Liver (tissue), 9 donors: Measurements from ENCODE around the gene KRTAP12-1. TPM values are rescaled to one million over a fixed set of nuclear protein-coding genes. Genes with fewer than 3 reads are reported as not detected.

ENCODE experiments used
- DNase-seq: peaks from one replicate; pipeline ENCODE4 v3.0.0-alpha.2; 2017; ENCODE audit warnings: low spot score
- H3K27ac ChIP-seq, 2 donors: one replicate each; pipeline ENCODE4 v1.7.0; 2013; ENCODE audit warnings: inconsistent platforms in 2 of 2, low read length in 2 of 2, control low read depth in 1 of 2, low read depth in 1 of 2, mild to moderate bottlenecking in 1 of 2
- H3K27me3 ChIP-seq, 4 donors: one replicate each; pipeline versions ENCODE4 v1.6.1 to v1.7.0; 2013; ENCODE audit warnings: low read length in 3 of 4, inconsistent platforms in 1 of 4, mild to moderate bottlenecking in 1 of 4, moderate library complexity in 1 of 4; ENCODE audit not compliant: control insufficient read depth in 4 of 4, insufficient read depth in 4 of 4
- H3K36me3 ChIP-seq, 4 donors: one replicate each; pipeline versions ENCODE4 v1.6.1 to v1.7.0; 2013; ENCODE audit warnings: low read length in 3 of 4, mild to moderate bottlenecking in 3 of 4, low read depth in 1 of 4, moderate library complexity in 1 of 4; ENCODE audit not compliant: control insufficient read depth in 4 of 4, insufficient read depth in 3 of 4
- H3K4me1 ChIP-seq, 4 donors: one replicate each; pipeline versions ENCODE4 v1.6.1 to v1.7.0; 2013; ENCODE audit warnings: low read length in 3 of 4, mild to moderate bottlenecking in 3 of 4, moderate library complexity in 1 of 4; ENCODE audit not compliant: control insufficient read depth in 4 of 4, insufficient read depth in 4 of 4
- H3K4me3 ChIP-seq, 3 donors: one replicate each; pipeline versions ENCODE4 v1.6.1 to v1.7.0; 2013; ENCODE audit warnings: low read length in 3 of 3, control low read depth in 1 of 3, low read depth in 1 of 3, mild to moderate bottlenecking in 1 of 3
- H3K9ac ChIP-seq, 2 donors: one replicate each; pipeline ENCODE4 v1.7.0; 2013; ENCODE audit warnings: low read length in 2 of 2, mild to moderate bottlenecking in 2 of 2, moderate library complexity in 2 of 2, control low read depth in 1 of 2, low read depth in 1 of 2
- H3K9me3 ChIP-seq, 4 donors: one replicate each; pipeline versions ENCODE4 v1.6.1 to v1.7.0; 2013; ENCODE audit warnings: low read length in 3 of 4; ENCODE audit not compliant: control insufficient read depth in 4 of 4
- FOXA1 ChIP-seq: IDR thresholded peaks from 2 replicates; pipeline ENCODE4 v1.6.1; 2016; ENCODE audit warnings: antibody characterized with exemption
- GABPA ChIP-seq, 2 donors: IDR thresholded peaks in 1 of 2; conservative IDR thresholded peaks in 1 of 2; 2 replicates each; pipeline ENCODE4 v1.6.1; 2016; ENCODE audit warnings: antibody characterized with exemption in 2 of 2, mild to moderate bottlenecking in 1 of 2, moderate library complexity in 1 of 2
- JUND ChIP-seq, 2 donors: IDR thresholded peaks; 2 replicates each; pipeline ENCODE4 v1.6.1; 2016; ENCODE audit warnings: antibody characterized with exemption in 2 of 2
- RAD21 ChIP-seq, 2 donors: IDR thresholded peaks; 2 replicates each; pipeline ENCODE4 v1.6.1; 2016; ENCODE audit warnings: antibody characterized with exemption in 2 of 2, mild to moderate bottlenecking in 2 of 2
- RXRA ChIP-seq, 2 donors: IDR thresholded peaks; 2 replicates each; pipeline ENCODE4 v1.6.1; 2017 to 2018; ENCODE audit warnings: antibody characterized with exemption in 2 of 2, mild to moderate bottlenecking in 1 of 2
- SP1 ChIP-seq: IDR thresholded peaks from 2 replicates; pipeline ENCODE4 v1.6.1; 2018; ENCODE audit warnings: antibody characterized with exemption, mild to moderate bottlenecking
- TAF1 ChIP-seq: conservative IDR thresholded peaks from 2 replicates; pipeline ENCODE4 v1.6.1; 2016; ENCODE audit warnings: antibody characterized with exemption, mild to moderate bottlenecking
- YY1 ChIP-seq: IDR thresholded peaks from 2 replicates; pipeline ENCODE4 v1.6.1; 2016; ENCODE audit warnings: antibody characterized with exemption, mild to moderate bottlenecking
- WGBS: extraction: QIAGEN DNeasy Blood & Tissue Kit; methylation state at CpG from one replicate; pipeline ENCODE4 v1.1.7; 2013; 5-methylcytosine and 5-hydroxymethylcytosine counted together
- polyA plus RNA-seq, 2 donors: library from polyadenylated mRNA; stranded (reverse) in 1 of 2; unstranded in 1 of 2; fragments of 200-250 nt in 1 of 2; fragments of >200 nt in 1 of 2; fragmentation: Nextera tagmentation in 1 of 2; extraction: Ambion mirVana in 1 of 2; gene quantifications; one replicate each; pipeline versions ENCODE4 v1.2.1 to v1.2.3, GENCODE V29; 2013 to 2015
- total RNA-seq, 2 donors: library from RNA; depleted of rRNA; stranded (reverse); fragments of >200 nt; gene quantifications; one replicate each; pipeline ENCODE4 v1.2.3, GENCODE V29; 2014
- TF ChIP-seq, protein P1 (sequence below): IDR thresholded peaks from 2 replicates; pipeline ENCODE4 v1.6.1; 2016; ENCODE audit warnings: antibody characterized with exemption
- TF ChIP-seq, protein P2 (sequence below): IDR thresholded peaks from 2 replicates; pipeline ENCODE4 v1.6.1; 2016; ENCODE audit warnings: antibody characterized with exemption
- TF ChIP-seq, protein P3 (sequence below): IDR thresholded peaks from 2 replicates; pipeline ENCODE4 v1.6.1; 2016; ENCODE audit warnings: antibody characterized with exemption, mild to moderate bottlenecking
- TF ChIP-seq, protein P4 (sequence below): IDR thresholded peaks from 2 replicates; pipeline ENCODE4 v1.6.1; 2016; ENCODE audit warnings: antibody characterized with exemption
- TF ChIP-seq, protein P5 (sequence below): fragments of 150-350 bp; IDR thresholded peaks from 2 replicates; pipeline ENCODE4 v1.5.1; 2017; ENCODE audit warnings: improper control_type of control experiment, low read depth, low read length; ENCODE audit not compliant: missing input control
- donor health status: healthy.
- donor health status: healthy.
- donor health status: healthy.
- donor health status: healthy.
- donor health status: healthy.

Gene KRTAP12-1
- total and polyA plus RNA-seq, 4 donors, result not detected

DNA sequence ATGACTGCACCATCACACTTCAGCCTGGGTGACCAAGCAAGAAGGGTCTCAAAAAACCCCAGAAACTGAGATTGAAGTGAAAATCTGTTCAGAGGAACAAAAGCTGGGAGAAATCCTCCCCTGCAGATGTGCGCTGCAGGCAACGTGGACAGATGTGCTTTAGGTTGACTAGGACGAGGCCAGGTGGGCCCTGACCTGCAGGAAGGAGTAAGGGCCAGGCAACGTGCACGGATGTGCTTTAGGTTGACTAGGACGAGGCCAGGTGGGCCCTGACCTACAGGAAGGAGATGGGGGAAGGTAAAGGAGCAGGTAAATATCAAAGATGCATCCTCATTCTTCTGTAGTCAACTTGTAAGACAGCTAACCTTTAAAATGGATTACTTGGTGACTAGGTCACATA is 2.5 kb upstream of the KRTAP12-1 start:
- no peak for DNase-seq
- TF ChIP-seq, protein P1, sequence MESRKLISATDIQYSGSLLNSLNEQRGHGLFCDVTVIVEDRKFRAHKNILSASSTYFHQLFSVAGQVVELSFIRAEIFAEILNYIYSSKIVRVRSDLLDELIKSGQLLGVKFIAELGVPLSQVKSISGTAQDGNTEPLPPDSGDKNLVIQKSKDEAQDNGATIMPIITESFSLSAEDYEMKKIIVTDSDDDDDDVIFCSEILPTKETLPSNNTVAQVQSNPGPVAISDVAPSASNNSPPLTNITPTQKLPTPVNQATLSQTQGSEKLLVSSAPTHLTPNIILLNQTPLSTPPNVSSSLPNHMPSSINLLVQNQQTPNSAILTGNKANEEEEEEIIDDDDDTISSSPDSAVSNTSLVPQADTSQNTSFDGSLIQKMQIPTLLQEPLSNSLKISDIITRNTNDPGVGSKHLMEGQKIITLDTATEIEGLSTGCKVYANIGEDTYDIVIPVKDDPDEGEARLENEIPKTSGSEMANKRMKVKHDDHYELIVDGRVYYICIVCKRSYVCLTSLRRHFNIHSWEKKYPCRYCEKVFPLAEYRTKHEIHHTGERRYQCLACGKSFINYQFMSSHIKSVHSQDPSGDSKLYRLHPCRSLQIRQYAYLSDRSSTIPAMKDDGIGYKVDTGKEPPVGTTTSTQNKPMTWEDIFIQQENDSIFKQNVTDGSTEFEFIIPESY, result no peak
- TF ChIP-seq YY1 (no peak), RXRA (IDR thresholded peaks at IDR 0.05) (no peak), FOXA1 (no peak), RAD21 (IDR thresholded peaks at IDR 0.05) (no peak)
- TF ChIP-seq, protein P2, sequence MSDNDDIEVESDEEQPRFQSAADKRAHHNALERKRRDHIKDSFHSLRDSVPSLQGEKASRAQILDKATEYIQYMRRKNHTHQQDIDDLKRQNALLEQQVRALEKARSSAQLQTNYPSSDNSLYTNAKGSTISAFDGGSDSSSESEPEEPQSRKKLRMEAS, result no peak
- TF ChIP-seq, protein P3, sequence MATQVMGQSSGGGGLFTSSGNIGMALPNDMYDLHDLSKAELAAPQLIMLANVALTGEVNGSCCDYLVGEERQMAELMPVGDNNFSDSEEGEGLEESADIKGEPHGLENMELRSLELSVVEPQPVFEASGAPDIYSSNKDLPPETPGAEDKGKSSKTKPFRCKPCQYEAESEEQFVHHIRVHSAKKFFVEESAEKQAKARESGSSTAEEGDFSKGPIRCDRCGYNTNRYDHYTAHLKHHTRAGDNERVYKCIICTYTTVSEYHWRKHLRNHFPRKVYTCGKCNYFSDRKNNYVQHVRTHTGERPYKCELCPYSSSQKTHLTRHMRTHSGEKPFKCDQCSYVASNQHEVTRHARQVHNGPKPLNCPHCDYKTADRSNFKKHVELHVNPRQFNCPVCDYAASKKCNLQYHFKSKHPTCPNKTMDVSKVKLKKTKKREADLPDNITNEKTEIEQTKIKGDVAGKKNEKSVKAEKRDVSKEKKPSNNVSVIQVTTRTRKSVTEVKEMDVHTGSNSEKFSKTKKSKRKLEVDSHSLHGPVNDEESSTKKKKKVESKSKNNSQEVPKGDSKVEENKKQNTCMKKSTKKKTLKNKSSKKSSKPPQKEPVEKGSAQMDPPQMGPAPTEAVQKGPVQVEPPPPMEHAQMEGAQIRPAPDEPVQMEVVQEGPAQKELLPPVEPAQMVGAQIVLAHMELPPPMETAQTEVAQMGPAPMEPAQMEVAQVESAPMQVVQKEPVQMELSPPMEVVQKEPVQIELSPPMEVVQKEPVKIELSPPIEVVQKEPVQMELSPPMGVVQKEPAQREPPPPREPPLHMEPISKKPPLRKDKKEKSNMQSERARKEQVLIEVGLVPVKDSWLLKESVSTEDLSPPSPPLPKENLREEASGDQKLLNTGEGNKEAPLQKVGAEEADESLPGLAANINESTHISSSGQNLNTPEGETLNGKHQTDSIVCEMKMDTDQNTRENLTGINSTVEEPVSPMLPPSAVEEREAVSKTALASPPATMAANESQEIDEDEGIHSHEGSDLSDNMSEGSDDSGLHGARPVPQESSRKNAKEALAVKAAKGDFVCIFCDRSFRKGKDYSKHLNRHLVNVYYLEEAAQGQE, result no peak
- TF ChIP-seq, protein P4, sequence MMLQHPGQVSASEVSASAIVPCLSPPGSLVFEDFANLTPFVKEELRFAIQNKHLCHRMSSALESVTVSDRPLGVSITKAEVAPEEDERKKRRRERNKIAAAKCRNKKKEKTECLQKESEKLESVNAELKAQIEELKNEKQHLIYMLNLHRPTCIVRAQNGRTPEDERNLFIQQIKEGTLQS, result no peak
- peaks cover 0 to 2% (median under 1%) of the 10 kb centered on the region in 4 donors for H3K27me3 ChIP-seq
- no peaks in the 10 kb centered on the region for H3K36me3 ChIP-seq
- 61% methylated on average over 6 of the region's 6 CpGs for WGBS
- no peak overlapping the region for H3K9ac ChIP-seq
- H3K9me3 ChIP-seq, result no peaks in the 10 kb centered on the region
- H3K4me3 ChIP-seq, result no peak overlapping the region
- no peak overlapping the region for H3K27ac ChIP-seq
- H3K4me1 ChIP-seq, result no peaks in the 10 kb centered on the region

DNA sequence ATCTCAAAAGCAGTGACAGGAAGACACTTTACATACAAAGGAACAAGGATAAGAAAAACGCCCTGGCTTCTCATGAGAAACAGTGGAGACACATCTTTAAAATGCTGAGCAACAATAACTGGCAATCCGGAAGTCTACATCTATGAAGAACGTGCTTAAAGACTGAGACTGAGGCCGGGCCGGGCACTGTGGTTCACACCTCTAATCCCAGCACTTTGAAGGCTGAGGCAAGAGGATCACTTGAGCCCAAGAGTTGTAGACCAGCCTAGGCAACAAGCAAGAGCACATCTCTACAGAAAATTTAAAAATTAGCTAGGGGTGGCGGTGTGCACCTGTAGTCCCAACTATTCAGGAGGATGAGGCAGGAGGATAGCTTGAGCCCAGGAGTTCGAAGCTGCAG is 2.1 kb upstream of the KRTAP12-1 start:
- peaks cover 0 to 2% (median under 1%) of the 10 kb centered on the region in 4 donors for H3K27me3 ChIP-seq
- no peaks in the 10 kb centered on the region for H3K9me3 ChIP-seq
- no peak overlapping the region for H3K27ac ChIP-seq
- no peak for TF ChIP-seq SP1
- TF ChIP-seq RAD21 (IDR thresholded peaks at IDR 0.05), result no peak
- TF ChIP-seq YY1, result no peak
- no peak for TF ChIP-seq TAF1
- no peak for TF ChIP-seq JUND (IDR thresholded peaks at IDR 0.05)
- no peak for TF ChIP-seq GABPA (IDR thresholded peaks at IDR 0.05 in 1 of 2, conservative IDR thresholded peaks at IDR 0.05 in 1 of 2)
- TF ChIP-seq, protein P5, sequence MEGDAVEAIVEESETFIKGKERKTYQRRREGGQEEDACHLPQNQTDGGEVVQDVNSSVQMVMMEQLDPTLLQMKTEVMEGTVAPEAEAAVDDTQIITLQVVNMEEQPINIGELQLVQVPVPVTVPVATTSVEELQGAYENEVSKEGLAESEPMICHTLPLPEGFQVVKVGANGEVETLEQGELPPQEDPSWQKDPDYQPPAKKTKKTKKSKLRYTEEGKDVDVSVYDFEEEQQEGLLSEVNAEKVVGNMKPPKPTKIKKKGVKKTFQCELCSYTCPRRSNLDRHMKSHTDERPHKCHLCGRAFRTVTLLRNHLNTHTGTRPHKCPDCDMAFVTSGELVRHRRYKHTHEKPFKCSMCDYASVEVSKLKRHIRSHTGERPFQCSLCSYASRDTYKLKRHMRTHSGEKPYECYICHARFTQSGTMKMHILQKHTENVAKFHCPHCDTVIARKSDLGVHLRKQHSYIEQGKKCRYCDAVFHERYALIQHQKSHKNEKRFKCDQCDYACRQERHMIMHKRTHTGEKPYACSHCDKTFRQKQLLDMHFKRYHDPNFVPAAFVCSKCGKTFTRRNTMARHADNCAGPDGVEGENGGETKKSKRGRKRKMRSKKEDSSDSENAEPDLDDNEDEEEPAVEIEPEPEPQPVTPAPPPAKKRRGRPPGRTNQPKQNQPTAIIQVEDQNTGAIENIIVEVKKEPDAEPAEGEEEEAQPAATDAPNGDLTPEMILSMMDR, result no peak
- TF ChIP-seq, protein P4, result no peak
- no peaks in the 10 kb centered on the region for H3K36me3 ChIP-seq
- H3K9ac ChIP-seq, result no peak overlapping the region
- 63% methylated on average over 7 of the region's 7 CpGs for WGBS
- DNase-seq, result no peak
- no peak overlapping the region for H3K4me3 ChIP-seq
- no peaks in the 10 kb centered on the region for H3K4me1 ChIP-seq
